ENCODE data around the gene STXBP6. TPM values are rescaled to one million over a fixed set of nuclear protein-coding genes. Genes with fewer than 3 reads are reported as not detected.

The STXBP6 gene
- total and polyA plus RNA-seq, 2 of the 13 experiments (the other 11 are each of a cell fraction or from before 2014, with no cell fraction given), result 35.3 to 42.8 TPM

GRCh38 chr14:24804552-24805212 is 245.3 kb downstream of the STXBP6 start:
- no TSS peak for BruUV-seq (replicated peaks)
- WGBS (ENCODE audit: low lambda C conversion rate), result 19% methylated on average over 3 of the region's 3 CpGs
- TF ChIP-seq ARID3A (IDR thresholded peaks at IDR 0.05; ENCODE audit: low read depth, low read length) (peak; percentile 66; the same call in 1 of the 2 replicates), STAG1 (CRISPR knock-in tag; IDR thresholded peaks at IDR 0.05) (peak; percentile 23; the same call in 1 of the 2 replicates), ZFX (CRISPR knock-in tag; IDR thresholded peaks at IDR 0.05; ENCODE audit: low read depth) (0 out of 2 replicates have a peak, but pooled peaks have one; percentile 25), GATAD2A (CRISPR knock-in tag; IDR thresholded peaks at IDR 0.05) (0 out of 2 replicates have a peak, but pooled peaks have one; percentile 25), FOSL2 (CRISPR knock-in tag; IDR thresholded peaks at IDR 0.05) (0 out of 2 replicates have a peak, but pooled peaks have one; percentile 24), BORCS8-MEF2B (CRISPR knock-in tag; IDR thresholded peaks at IDR 0.05) (0 out of 2 replicates have a peak, but pooled peaks have one; percentile 27), GFI1 (CRISPR knock-in tag; IDR thresholded peaks at IDR 0.05; ENCODE audit: borderline replicate concordance) (0 out of 2 replicates have a peak, but pooled peaks have one; percentile 41), DMAP1 (CRISPR knock-in tag; IDR thresholded peaks at IDR 0.05) (0 out of 2 replicates have a peak, but pooled peaks have one; percentile 23), ZNF510 (CRISPR knock-in tag; IDR thresholded peaks at IDR 0.05; ENCODE audit: low read depth) (no peak), E2F2 (CRISPR knock-in tag; IDR thresholded peaks at IDR 0.05; ENCODE audit: borderline replicate concordance) (no peak), ZBTB34 (CRISPR knock-in tag; IDR thresholded peaks at IDR 0.05) (0 out of 2 replicates have a peak, but pooled peaks have one; percentile 55), ZNF770 (CRISPR knock-in tag; IDR thresholded peaks at IDR 0.05) (0 out of 2 replicates have a peak, but pooled peaks have one; percentile 22), EHMT2 (IDR thresholded peaks at IDR 0.05; ENCODE audit: borderline replicate concordance, low read depth, low read length) (peak; percentile 28; the same call in 1 of the 2 replicates), TRIM24 (CRISPR knock-in tag; IDR thresholded peaks at IDR 0.05) (no peak), RFX5 (IDR thresholded peaks at IDR 0.05; ENCODE audit: low read depth, low read length) (no peak; the same call in 1 of the 2 replicates), ZNF251 (CRISPR knock-in tag; IDR thresholded peaks at IDR 0.05) (0 out of 2 replicates have a peak, but pooled peaks have one; percentile 25), MAFK (conservative IDR thresholded peaks at IDR 0.05 in 1 of 2, IDR thresholded peaks at IDR 0.05 in 1 of 2; ENCODE audit: low read length in 2 of 2) (peak; percentile 15 to 25; a peak in 1 of 4 replicates)

More at GRCh38 chr14:24804552-24805212, 245.3 kb downstream of the STXBP6 start:
- peak; percentile 85 for DNase-seq (ENCODE audit: low spot score)
- peak; percentile 85 for ATAC-seq
- Histone ChIP-seq H2AFZ (ENCODE audit: low read length) (no peak overlapping the region), H3K27ac (ENCODE audit: extremely low read length, insufficient read depth, low read length) (no peak overlapping the region), H3K79me2 (ENCODE audit: insufficient read depth, low read length) (no peaks in the 10 kb centered on the region), H3K9me3 (ENCODE audit: low read length) (no peaks in the 10 kb centered on the region), H3K4me2 (ENCODE audit: low read depth, low read length) (peak overlapping the region; percentile 10), H3K4me3 (replicated peaks in 1 of 3; ENCODE audit: insufficient read depth in 1 of 3, low read depth in 2 of 3, low read length in 3 of 3) (no peak overlapping the region), H3K27me3 (ENCODE audit: control insufficient read depth in 1 of 2, insufficient read depth in 2 of 2, low read length in 2 of 2) (no peaks in the 10 kb centered on the region), H3K36me3 (replicated peaks in 1 of 2; ENCODE audit: control insufficient read depth in 1 of 2, insufficient read depth in 2 of 2, low read length in 2 of 2) (no peaks in the 10 kb centered on the region), H3K9ac (ENCODE audit: insufficient read depth, low read depth, low read length) (no peak overlapping the region), H4K20me1 (ENCODE audit: insufficient read depth, low read length) (no peaks in the 10 kb centered on the region), H3K4me1 (ENCODE audit: insufficient read depth, low read length) (peaks cover 54% of the 10 kb centered on the region)
- FAIRE-seq, result peak; percentile 28
- ChIA-PET CTCF (ENCODE audit: low intra/inter-chr PET ratio, low total read pairs) (interaction anchor here (2.0 to 6.3 kb wide), 5 partner anchors 149 to 327 kb away, joined by 7 to 94 read pairs (median 28); partner anchors contain the start of gene STXBP6), POLR2A (interaction anchor here (0.6 to 5.3 kb wide), 4 partner anchors 11 to 174 kb away, joined by 3 to 43 read pairs (median 18); no protein-coding TSS in a partner anchor)
- intact Hi-C loops (cut with micrococcal nuclease; ENCODE audit: unreplicated experiment) (loop anchor here (5.0 kb wide), 1 partner anchor 38 kb away; no protein-coding TSS in a partner anchor), in situ Hi-C loops (cut with HindIII; ENCODE audit: extremely low pct_ligation_motif_present, low pct_unique_long_range_greater_than_20kb) (loop anchor here (5.0 kb wide), 2 partner anchors 238 to 328 kb away; no protein-coding TSS in a partner anchor)

Measured in HepG2 (cell line).